Panc1 (cell line): ENCODE results near the gene ABCB8. TPM values are rescaled to one million over a fixed set of nuclear protein-coding genes. Genes with fewer than 3 reads are reported as not detected.

Source experiments
- ATAC-seq: fragments of 200-7000 bp; cut with Tn5 transposase; 2 replicates; pipeline ENCODE4 v1.9.1; 2020; ENCODE audit warnings: mild to moderate bottlenecking, moderate library complexity
- BruUV-seq: library from RNA; stranded (reverse); fragments of 400-500 nt; replicated peaks from 2 replicates; lab custom pipeline; 2021; lab: Mats Ljungman, UMichigan
- CTCF ChIA-PET: fragments of 300-600 bp; sonication (Branson Sonifier 250); formaldehyde crosslinking; loops from one replicate; lab custom pipeline; 2022; ENCODE audit warnings: antibody characterized with exemption; lab: Charles Lee
- POLR2A ChIA-PET: fragments of 300-600 bp; sonication (Branson Sonifier 250); formaldehyde crosslinking; loops from one replicate; lab custom pipeline; 2022; ENCODE audit warnings: antibody characterized with exemption; lab: Charles Lee
- DNase-seq: peaks from one replicate; pipeline ENCODE4 v3.0.0-alpha.2; 2010; ENCODE audit warnings: low read depth, low spot score
- H3K27ac ChIP-seq: 2 replicates; pipeline ENCODE4 v1.5.1; 2011; ENCODE audit warnings: mild to moderate bottlenecking, low read length, inconsistent platforms
- H3K27me3 ChIP-seq: fragments of 200-500 bp; sonication (Bioruptor generic); 2 replicates; pipeline ENCODE4 v1.6.0; 2014; ENCODE audit warnings: low read length, inconsistent platforms; ENCODE audit not compliant: control insufficient read depth, insufficient read depth
- H3K36me3 ChIP-seq: fragments of 200-500 bp; sonication (Bioruptor generic); 2 replicates; pipeline ENCODE4 v1.5.1; 2014; ENCODE audit warnings: inconsistent platforms, mild to moderate bottlenecking, low read length, moderate library complexity; ENCODE audit not compliant: control insufficient read depth, insufficient read depth
- H3K4me1 ChIP-seq: 2 replicates; pipeline ENCODE4 v1.5.1; 2011; ENCODE audit warnings: inconsistent platforms, mild to moderate bottlenecking, low read length, moderate library complexity; ENCODE audit not compliant: control insufficient read depth, insufficient read depth
- H3K4me3 ChIP-seq, 2 experiments: 2 replicates each; pipeline ENCODE4 v1.5.1; 2011 to 2012; ENCODE audit warnings: low read depth in 2 of 2, low read length in 2 of 2, mild to moderate bottlenecking in 2 of 2, inconsistent platforms in 1 of 2, moderate library complexity in 1 of 2
- H3K9me3 ChIP-seq: fragments of 200-500 bp; sonication (Bioruptor generic); 2 replicates; pipeline ENCODE4 v1.5.1; 2014; ENCODE audit warnings: low read depth, mild to moderate bottlenecking, inconsistent platforms, low read length, moderate library complexity; ENCODE audit not compliant: control insufficient read depth, insufficient read depth
- CTCF ChIP-seq: fragments of 450-650 bp; IDR thresholded peaks from 2 replicates; pipeline ENCODE4 v1.5.1; 2017; ENCODE audit warnings: mild to moderate bottlenecking
- POLR2AphosphoS5 ChIP-seq: IDR thresholded peaks from 2 replicates; pipeline ENCODE4 v1.6.1; 2012; ENCODE audit warnings: mild to moderate bottlenecking, low read depth, low read length, moderate library complexity
- REST ChIP-seq, 2 experiments: IDR thresholded peaks; 2 replicates each; pipeline ENCODE4 v1.6.1; 2011 to 2012; ENCODE audit warnings: low read depth in 2 of 2, control low read depth in 1 of 2, low read length in 1 of 2, mild to moderate bottlenecking in 1 of 2, moderate library complexity in 1 of 2; ENCODE audit not compliant: insufficient read depth in 1 of 2
- SIN3A ChIP-seq: IDR thresholded peaks from 2 replicates; pipeline ENCODE4 v1.6.1; 2012; ENCODE audit warnings: low read depth, mild to moderate bottlenecking, low read length, moderate library complexity, borderline replicate concordance; ENCODE audit not compliant: insufficient read depth
- TCF7L2 ChIP-seq: IDR thresholded peaks from 2 replicates; pipeline ENCODE4 v1.6.1; 2011; ENCODE audit warnings: mild to moderate bottlenecking, low read depth, low read length, inconsistent platforms
- in situ Hi-C: cut with HindIII; loops from 2 replicates; pipeline ENCODE4 v1.10.0; 2016; ENCODE audit warnings: low sequenced_read_pairs, low pct_unique_long_range_greater_than_20kb
- intact Hi-C: fragments of 100-400 bp; cut with micrococcal nuclease; formaldehyde crosslinking; loops from one replicate; pipeline ENCODE4 v1.10.0; 2022; ENCODE audit not compliant: unreplicated experiment
- total RNA-seq: library from RNA; stranded (reverse); gene quantifications from one replicate; pipeline ENCODE4 v1.2.1, GENCODE V29; 2021; ENCODE audit not compliant: unreplicated experiment

Gene ABCB8
- total RNA-seq, 1 experiment from 2014 or later = 49.8 TPM

- no peak for DNase-seq
- H3K4me3 ChIP-seq = no peak overlapping the region
- intact Hi-C loops = loop anchor here (5.0 kb wide), 1 partner anchor 35 kb away; no protein-coding TSS in a partner anchor
- CTCF ChIA-PET = interaction anchor here (0.6 to 1.4 kb wide), 3 partner anchors 14 to 33 kb away, joined by 3 read pairs; no protein-coding TSS in a partner anchor
- no peaks in the 10 kb centered on the region for H3K27me3 ChIP-seq
- peaks cover 44% of the 10 kb centered on the region for H3K4me1 ChIP-seq
- TF ChIP-seq SIN3A (0 out of 2 replicates have a peak, but pooled peaks have one; percentile 49), POLR2AphosphoS5 (peak; percentile 71; the same call in 1 of the 2 replicates), REST (IDR thresholded peaks at IDR 0.05; ENCODE audit: insufficient read depth in 1 of 2, low read depth in 2 of 2, low read length in 1 of 2) (no peak), TCF7L2 (peak; percentile 14; the same call in 1 of the 2 replicates), CTCF (no peak; the same call in 1 of the 2 replicates)
- no peaks in the 10 kb centered on the region for H3K9me3 ChIP-seq
- H3K27ac ChIP-seq = peak overlapping the region; percentile 91
- BruUV-seq = no TSS peak
- peak; percentile 52 for ATAC-seq
- POLR2A ChIA-PET = interaction anchor here (1.0 kb wide), 1 partner anchor 16 kb away, joined by 8 read pairs; no protein-coding TSS in a partner anchor
- H3K36me3 ChIP-seq = no peaks in the 10 kb centered on the region; the same call in 1 of the 2 replicates
- in situ Hi-C loops = no loop called here
Observed at GRCh38 chr7:151076863-151077704, 48.8 kb downstream of the ABCB8 start.

GRCh38 chr7:151077705-151078232 lies 49.5 kb downstream of the ABCB8 start:
- CTCF ChIA-PET = interaction anchor here (1.4 kb wide), 1 partner anchor 33 kb away, joined by 3 read pairs; no protein-coding TSS in a partner anchor
- POLR2A ChIA-PET = no interaction called here
- H3K27me3 ChIP-seq = no peaks in the 10 kb centered on the region
- peaks cover 44% of the 10 kb centered on the region for H3K4me1 ChIP-seq
- H3K4me3 ChIP-seq = no peak overlapping the region
- BruUV-seq = no TSS peak
- DNase-seq (no peak), ATAC-seq (peak; percentile 0; the same call in 1 of the 2 replicates)
- H3K36me3 ChIP-seq = no peaks in the 10 kb centered on the region; the same call in 1 of the 2 replicates
- intact Hi-C loops = loop anchor here (5.0 kb wide), 1 partner anchor 35 kb away; no protein-coding TSS in a partner anchor
- TF ChIP-seq SIN3A (no peak), REST (IDR thresholded peaks at IDR 0.05; ENCODE audit: insufficient read depth in 1 of 2, low read depth in 2 of 2, low read length in 1 of 2) (no peak), TCF7L2 (no peak), CTCF (no peak), POLR2AphosphoS5 (no peak; the same call in 1 of the 2 replicates)
- H3K9me3 ChIP-seq = no peaks in the 10 kb centered on the region
- in situ Hi-C loops = no loop called here
- peak overlapping the region; percentile 91 for H3K27ac ChIP-seq
